Heart right ventricle (tissue), 16 donors: ENCODE measurements around the gene ZNF280D. TPM values are rescaled to one million over a fixed set of nuclear protein-coding genes. Genes with fewer than 3 reads are reported as not detected.

Experiments
- ATAC-seq, 8 donors: fragments of 200-7000 bp; cut with Tn5 transposase; one replicate each; pipeline ENCODE4 v1.9.1; 2020; ENCODE audit warnings: mild to moderate bottlenecking in 8 of 8, moderate library complexity in 8 of 8, moderate number of reproducible peaks in 1 of 8
- DNase-seq, 2 donors: peaks; one replicate each; pipeline ENCODE4 v3.0.0-alpha.2; 2020
- H3K27ac ChIP-seq, 10 donors: fragments of 200-600 bp; sonication (generic) in 2 of 10; one replicate each; pipeline versions ENCODE4 v1.5.0 to v1.8.0; 2020 to 2022; ENCODE audit warnings: mild to moderate bottlenecking in 3 of 10
- H3K27me3 ChIP-seq, 7 donors: fragments of 200-600 bp; one replicate each; pipeline ENCODE4 v1.8.0; 2021 to 2022; ENCODE audit warnings: mild to moderate bottlenecking in 2 of 7
- H3K36me3 ChIP-seq, 9 donors: fragments of 200-600 bp; sonication (generic) in 1 of 9; one replicate each; pipeline versions ENCODE4 v1.5.0 to v1.8.0; 2020 to 2022; ENCODE audit warnings: mild to moderate bottlenecking in 2 of 9
- H3K4me1 ChIP-seq, 9 donors: fragments of 200-600 bp; sonication (generic) in 1 of 9; one replicate each; pipeline versions ENCODE4 v1.5.0 to v1.8.0; 2020 to 2022; ENCODE audit warnings: mild to moderate bottlenecking in 4 of 9
- H3K4me3 ChIP-seq, 10 donors: fragments of 200-600 bp; sonication (generic) in 2 of 10; one replicate each; pipeline versions ENCODE4 v1.5.0 to v1.8.0; 2020 to 2022; ENCODE audit warnings: mild to moderate bottlenecking in 7 of 10, moderate library complexity in 2 of 10
- H3K9me3 ChIP-seq, 11 donors: fragments of 200-600 bp in 10 of 11; sonication (generic) in 2 of 11; one replicate each; pipeline versions ENCODE4 v1.5.0 to v1.8.0; 2013 to 2022; ENCODE audit warnings: mild to moderate bottlenecking in 2 of 11, control low read depth in 1 of 11, moderate library complexity in 1 of 11
- CTCF ChIP-seq, 9 donors: fragments of 200-600 bp; sonication (generic) in 2 of 9; IDR thresholded peaks; one replicate each; pipeline versions ENCODE4 v1.5.0 to v1.8.0; 2021 to 2022; ENCODE audit warnings: antibody characterized with exemption in 9 of 9, mild to moderate bottlenecking in 5 of 9, moderate library complexity in 1 of 9
- whole genome bisulfite sequencing, 2 donors: extraction: QIAGEN DNeasy Blood & Tissue Kit; methylation state at CpG; one replicate each; pipeline ENCODE4 v1.1.7; 2013; ENCODE audit warnings: inconsistent platforms in 1 of 2; 5-methylcytosine and 5-hydroxymethylcytosine counted together
- intact Hi-C, 10 donors: fragments of 100-400 bp; cut with DNase I; formaldehyde crosslinking; loops; one replicate each; pipeline versions ENCODE4 v1.11.1 to v1.14.2; 2022
- polyA plus RNA-seq, 2 donors: library from polyadenylated mRNA; stranded (reverse); fragments of 200-250 nt; gene quantifications; one replicate each; pipeline ENCODE4 v1.2.3, GENCODE V29; 2013
- total RNA-seq, 10 donors: library from RNA; stranded (reverse); fragmentation: NEBNext Ultra II Directional in 3 of 10; extraction: Animal tissue kit (Norgen Biotek cat#: 25700) in 3 of 10; gene quantifications; one replicate each; pipeline versions ENCODE4 v1.2.1 to v1.2.4, GENCODE V29; 2021 to 2023
- donor health status: Arrhythmogenic right ventricular cardiomyopathy.
- donor health status: ischemic (EF 13 %, LVEDD 7.1; RV severe dilation, severe dysfunction).
- donor health status: healthy with polysubstance abuse.
- donor health status: DM: no; HTN: yes; CAD: no.
- donor health status: DM: no; HTN: no; CAD: no.
- donor health status: ischemic (EF 25% LVEDD 6.9; RV normal size, moderate dysfunction).
- donor health status: ischemic (EF 25% LVEDD 5.7; RV mildly dilated, moderate dysfunction).
- donor health status: healthy.
- donor health status: DM: yes; HTN: yes; CAD: no.
- donor health status: Ischemic cardiomyopathy.
- donor health status: ischemic (EF 35%, LVEDD 5.7; RV mildly dilated, moderate dysfunction).
- donor health status: nonischemic (EF 11% LVEDD 7.7; RV severe dilation, severe dysfunction).
- donor health status: DM: yes; HTN: yes; CAD: no.
- donor health status: PGD.
- donor health status: ischemic (EF 29% LVEDD 5.4; RV normal size, mild dysfunction).
- donor health status: nonischemic (EF 23%, LVEDD 6.1; RV moderate dilation, normal function).

The ZNF280D gene
- total and polyA plus RNA-seq, 12 donors: 6.9 to 42.4 (median 24.9) TPM

GRCh38 chr15:56602253-56602652, 131.1 kb downstream of the ZNF280D start:
- intact Hi-C loops: loop anchor here in 1 of 10 donors (10.0 kb wide), 1 partner anchor 97 kb away; no protein-coding TSS in a partner anchor
- DNase-seq (no peak), ATAC-seq (no peak)
- WGBS, 2 donors: 62 to 76% methylated on average over 2 of the region's 2 CpGs
- Histone ChIP-seq H3K4me1 (no peaks in the 10 kb centered on the region), H3K27ac (no peak overlapping the region), H3K9me3 (peaks cover 0 to 46% (median 13%) of the 10 kb centered on the region in 11 donors), H3K4me3 (no peak overlapping the region), H3K27me3 (no peaks in the 10 kb centered on the region), H3K36me3 (no peaks in the 10 kb centered on the region)
- no peak for TF ChIP-seq CTCF (IDR thresholded peaks at IDR 0.05)

GRCh38 chr15:56600380-56600779, 132.9 kb downstream of the ZNF280D start:
- no peaks in the 10 kb centered on the region for H3K27me3 ChIP-seq
- no peak overlapping the region for H3K4me3 ChIP-seq
- no peak for ATAC-seq
- intact Hi-C loops: loop anchor here in 1 of 10 donors (10.0 kb wide), 1 partner anchor 96 kb away; no protein-coding TSS in a partner anchor
- H3K9me3 ChIP-seq: peaks cover 0 to 45% (median 13%) of the 10 kb centered on the region in 11 donors
- 92 to 98% methylated on average over 1 of the region's 1 CpG for WGBS, 2 donors
- H3K36me3 ChIP-seq: no peaks in the 10 kb centered on the region
- DNase-seq: no peak
- TF ChIP-seq CTCF (IDR thresholded peaks at IDR 0.05): no peak
- no peak overlapping the region for H3K27ac ChIP-seq
- no peaks in the 10 kb centered on the region for H3K4me1 ChIP-seq

- DNase-seq: no peak
- H3K36me3 ChIP-seq: no peaks in the 10 kb centered on the region
- H3K9me3 ChIP-seq: peaks cover 0 to 33% (median 13%) of the 10 kb centered on the region in 11 donors
- ATAC-seq: no peak
- WGBS, 2 donors: 87 to 88% methylated on average over 5 of the region's 5 CpGs
- intact Hi-C loops: no loop called here
- no peak overlapping the region for H3K27ac ChIP-seq
- no peaks in the 10 kb centered on the region for H3K27me3 ChIP-seq
- no peaks in the 10 kb centered on the region for H3K4me1 ChIP-seq
- H3K4me3 ChIP-seq: no peak overlapping the region
- no peak for TF ChIP-seq CTCF (IDR thresholded peaks at IDR 0.05)
Observed at GRCh38 chr15:56598991-56599390, 134.3 kb downstream of the ZNF280D start.

GRCh38 chr15:56587686-56588085, 145.6 kb downstream of the ZNF280D start:
- no peak for TF ChIP-seq CTCF (IDR thresholded peaks at IDR 0.05)
- 87 to 88% methylated on average over 2 of the region's 2 CpGs for WGBS, 2 donors
- Histone ChIP-seq H3K36me3 (no peaks in the 10 kb centered on the region), H3K27me3 (no peaks in the 10 kb centered on the region), H3K9me3 (peaks cover 0 to 47% (median 26%) of the 10 kb centered on the region in 11 donors), H3K4me1 (no peaks in the 10 kb centered on the region), H3K4me3 (no peak overlapping the region), H3K27ac (no peak overlapping the region)
- intact Hi-C loops: no loop called here
- ATAC-seq: no peak
- no peak for DNase-seq
